ENCODE results near the gene TRIP13.
"Not testable (repeated sequence)": the region's sequence is repeated elsewhere in the genome, so short reads cannot be mapped to it uniquely, and the experiment has no call there.

The TRIP13 gene

DNA sequence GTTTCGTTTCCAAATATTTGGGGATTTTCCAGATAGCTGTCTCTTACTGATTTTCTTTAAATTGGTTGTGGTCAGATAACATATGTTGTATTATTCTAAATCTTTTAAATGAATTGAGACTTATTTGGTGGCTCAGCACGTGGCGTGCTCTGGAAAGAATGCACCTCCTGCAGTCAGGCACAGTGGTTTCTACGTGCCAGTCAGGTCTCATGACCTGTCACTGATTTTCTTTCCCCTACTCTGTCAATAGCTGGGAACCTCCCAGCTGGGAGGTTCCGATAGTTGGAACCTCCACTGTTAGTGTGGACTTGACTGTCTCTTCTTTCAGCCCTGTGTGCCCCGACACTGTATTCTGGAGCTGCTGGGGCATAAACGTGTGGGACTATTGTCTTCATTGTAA lies 27.6 kb downstream of the TRIP13 start:
- no peak for DNase-seq (ENCODE audit: low spot score)

DNA sequence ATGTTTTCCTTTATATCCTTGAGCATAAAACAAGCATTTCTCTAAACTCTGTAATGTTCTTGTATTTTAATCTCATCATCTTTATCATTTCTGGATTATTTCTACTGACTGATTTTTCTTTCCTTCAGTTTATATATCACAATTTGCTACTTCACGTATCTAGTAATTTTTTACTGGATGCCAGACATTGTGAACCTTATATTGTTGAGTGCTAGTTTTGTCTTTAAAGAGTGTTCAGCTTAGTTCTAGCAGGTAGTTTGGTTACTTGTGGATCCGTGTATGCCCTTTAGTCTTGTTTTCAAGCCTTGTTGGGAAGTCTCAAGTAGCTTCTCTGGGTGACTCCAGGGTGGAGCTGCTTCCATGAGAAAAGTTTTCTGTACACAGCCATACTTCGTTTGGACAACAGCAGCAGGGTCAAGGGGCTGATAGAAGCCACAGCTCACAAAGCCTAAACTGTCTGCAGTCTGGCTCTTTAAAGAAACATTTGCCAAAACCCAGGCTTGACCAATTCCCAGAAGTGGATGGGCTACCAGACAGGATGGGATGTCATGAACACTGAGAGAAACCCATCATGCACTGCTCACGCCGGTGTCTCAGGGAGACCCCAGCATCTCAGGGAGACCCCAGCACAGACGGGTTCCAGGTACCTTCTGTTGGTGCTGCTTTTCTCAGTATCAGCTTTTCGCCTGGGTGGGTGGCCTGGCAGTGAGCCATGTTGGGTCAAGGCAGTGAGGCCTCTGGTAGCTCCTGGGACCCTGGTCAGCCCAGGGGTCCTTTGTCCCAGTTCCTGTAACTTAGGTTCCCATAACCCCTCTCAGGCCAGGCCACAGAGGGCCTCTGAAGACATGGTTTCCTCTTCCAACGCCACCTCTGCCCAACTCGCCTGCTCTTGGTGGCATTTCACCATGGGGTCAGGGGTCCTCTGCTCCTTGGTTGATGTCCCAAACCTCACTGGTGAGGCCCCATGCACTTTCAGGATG lies 29.1 kb downstream of the TRIP13 start:
- DNase-seq (ENCODE audit: low spot score) = no peak

DNA sequence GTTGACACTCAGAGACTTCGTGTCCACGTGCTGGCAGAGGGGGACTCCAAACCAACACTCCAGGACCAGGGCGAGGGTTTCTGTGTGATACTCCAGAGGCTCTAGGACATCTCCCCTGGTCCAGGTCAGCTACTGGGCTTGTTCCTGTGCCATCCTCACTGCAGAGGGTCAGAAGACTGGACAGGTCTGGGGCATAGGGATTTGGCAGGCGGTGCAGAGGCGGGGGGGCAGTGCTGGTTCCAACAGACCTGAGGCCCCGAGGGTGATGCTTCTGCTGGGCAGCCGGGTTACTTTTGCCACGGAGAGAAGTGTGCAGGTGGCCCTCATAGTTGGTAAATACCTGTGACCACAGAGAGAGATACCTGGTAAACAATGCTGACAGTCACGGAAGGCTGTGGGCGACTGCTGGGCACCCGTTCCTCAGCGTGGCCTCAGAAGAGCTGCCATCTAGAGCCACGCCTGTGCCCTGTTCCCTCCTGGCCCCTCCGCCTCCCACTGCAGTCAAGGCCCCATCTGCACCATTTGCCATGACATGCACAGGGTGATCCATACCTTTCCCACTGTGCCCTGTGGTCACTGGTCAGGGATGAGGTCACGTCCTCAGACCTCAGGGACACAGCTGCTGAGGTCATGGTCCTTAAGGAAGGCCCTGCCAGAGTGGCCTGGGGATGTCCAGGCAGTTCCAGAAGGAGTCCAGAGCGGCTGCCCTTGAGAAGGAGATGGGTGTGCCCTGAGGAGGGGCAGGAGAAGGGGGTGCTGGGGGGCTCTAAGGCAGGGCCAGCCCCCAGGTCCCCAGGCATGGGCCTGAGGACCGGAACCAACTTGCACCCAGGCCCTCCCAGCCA lies 30.0 kb downstream of the TRIP13 start:
- DNase-seq (ENCODE audit: low spot score) = no peak

GRCh38 chr5:923281-923873 lies 30.7 kb downstream of the TRIP13 start:
- peak; percentile 45 for DNase-seq (ENCODE audit: low spot score)

GRCh38 chr5:926417-927171 lies 33.9 kb downstream of the TRIP13 start:
- no peak for DNase-seq (ENCODE audit: low spot score)

GRCh38 chr5:927172-928015 lies 34.7 kb downstream of the TRIP13 start:
- DNase-seq (ENCODE audit: low spot score) = no peak

- DNase-seq (ENCODE audit: low spot score) = not testable (repeated sequence)
These were observed 36.5 kb downstream of the TRIP13 start for GRCh38 chr5:929182-929581.

DNA sequence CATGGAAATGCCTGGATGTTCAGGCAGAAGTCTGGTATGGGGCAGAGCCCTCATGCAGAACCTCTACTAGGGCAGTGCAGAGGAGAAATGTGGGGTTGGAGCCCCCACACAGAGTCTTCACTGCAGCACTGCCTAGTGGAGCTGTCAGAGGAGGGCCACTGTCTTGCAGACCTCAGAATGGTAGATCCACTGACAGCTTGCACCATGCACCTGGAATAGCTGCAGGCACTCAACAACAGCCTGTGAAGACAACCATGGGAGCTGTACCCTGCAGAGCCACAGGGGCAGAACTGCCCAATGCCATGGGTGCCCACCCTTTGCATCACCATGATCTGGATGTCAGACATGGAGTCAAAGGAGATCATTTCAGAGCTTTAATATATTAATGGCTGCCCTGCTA lies 36.9 kb downstream of the TRIP13 start:
- DNase-seq (ENCODE audit: low spot score) = no peak

GRCh38 chr5:930866-931265 lies 38.2 kb downstream of the TRIP13 start:
- DNase-seq (ENCODE audit: low spot score) = no peak

- no peak for DNase-seq (ENCODE audit: low spot score)
These were observed 39.0 kb downstream of the TRIP13 start for GRCh38 chr5:931570-932145.

- DNase-seq (ENCODE audit: low spot score) = no peak
These were observed 39.5 kb downstream of the TRIP13 start for GRCh38 chr5:932151-932627.

- peak; percentile 35 for DNase-seq (ENCODE audit: low spot score)
These were observed 40.1 kb downstream of the TRIP13 start for GRCh38 chr5:932628-933250.

- DNase-seq (ENCODE audit: low spot score) = no peak
These were observed 40.7 kb downstream of the TRIP13 start for GRCh38 chr5:933251-933861.

DNA sequence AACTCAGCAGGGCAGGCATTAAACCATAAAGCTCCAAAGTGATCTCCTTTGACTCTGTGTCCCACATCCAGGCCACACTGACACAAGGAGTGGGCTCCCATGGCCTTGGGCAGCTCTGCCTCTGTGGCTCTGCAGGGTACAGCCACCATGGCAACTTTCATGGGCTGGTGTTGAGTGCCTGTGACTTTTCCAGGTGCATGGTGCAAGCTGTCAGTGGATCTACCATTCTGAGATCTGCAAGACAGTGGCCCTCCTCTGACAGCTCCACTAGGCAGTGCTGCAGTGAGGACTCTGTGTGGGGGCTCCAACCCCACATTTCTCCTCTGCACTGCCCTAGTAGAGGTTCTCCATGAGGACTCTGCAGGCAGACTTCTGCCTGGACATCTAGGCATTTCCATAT lies 41.3 kb downstream of the TRIP13 start:
- not testable (repeated sequence) for DNase-seq (ENCODE audit: low spot score)

DNA sequence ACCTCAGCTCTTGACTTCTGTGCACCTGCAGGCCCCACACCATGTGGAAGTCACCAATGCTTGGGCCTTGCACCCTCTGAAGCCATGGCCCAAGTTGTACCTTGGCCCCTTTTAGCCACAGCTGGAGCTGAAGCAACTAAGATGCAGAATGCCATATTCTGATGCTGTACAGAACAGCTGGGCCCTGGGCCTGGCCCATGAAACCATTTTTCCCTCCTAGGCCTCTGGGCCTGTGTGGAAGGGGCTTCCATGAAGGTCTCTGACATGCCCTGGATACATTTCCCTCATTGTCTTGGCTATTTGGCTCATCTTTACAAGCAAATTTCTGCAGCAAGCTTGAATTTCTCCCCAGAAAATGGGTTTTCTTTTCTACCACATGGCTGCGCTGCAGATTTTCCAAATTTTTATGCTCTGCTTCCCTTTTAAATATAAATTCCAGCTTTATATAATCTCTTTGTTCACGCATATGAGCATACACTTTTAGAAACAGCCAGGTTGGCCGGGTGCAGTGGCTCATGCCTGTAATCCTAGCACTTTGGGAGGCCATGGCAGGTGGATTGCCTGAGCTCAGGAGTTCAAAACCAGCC lies 41.8 kb downstream of the TRIP13 start:
- not testable (repeated sequence) for DNase-seq (ENCODE audit: low spot score)

- DNase-seq (ENCODE audit: low spot score) = no peak
These were observed 42.9 kb downstream of the TRIP13 start for GRCh38 chr5:935510-936084.

- no peak for DNase-seq (ENCODE audit: low spot score)
These were observed 43.8 kb downstream of the TRIP13 start for GRCh38 chr5:936149-937144.

All from COLO829 (cell line).